Stimulated activated CD4-positive, alpha-beta T cell treated with anti-CD3 and anti-CD28 coated beads, TNF-alpha, amount 100 ng/mL, for 48 hours (primary cell): ENCODE results near the gene KCP.

Experiments
- DNase-seq, 3 donors: peaks; one replicate each; pipeline ENCODE4 v3.0.0-alpha.2; 2020; ENCODE audit warnings: low read depth in 3 of 3

KCP gene

GRCh38 chr7:128827971-128828711 is 82.4 kb downstream of the KCP start:
- DNase-seq = no peak

- no peak for DNase-seq
Observed at GRCh38 chr7:128827248-128827958, 83.1 kb downstream of the KCP start.

- no peak for DNase-seq
Observed at GRCh38 chr7:128826916-128827247, 83.6 kb downstream of the KCP start.
